ENCODE results near the gene TAS2R1. TPM values are rescaled to one million over a fixed set of nuclear protein-coding genes. Genes with fewer than 3 reads are reported as not detected.
"Not testable (repeated sequence)": the region's sequence is repeated elsewhere in the genome, so short reads cannot be mapped to it uniquely, and the experiment has no call there.

The TAS2R1 gene
- polyA plus RNA-seq, 3 donors, result 0.13 TPM; not detected in 2

- DNase-seq, result no peak
These were observed 6.5 kb downstream of the TAS2R1 start for GRCh38 chr5:9623661-9624060.

- DNase-seq, result peak; percentile 22
These were observed 7.2 kb downstream of the TAS2R1 start for GRCh38 chr5:9622971-9623421.

- no peak for DNase-seq
These were observed 8.7 kb downstream of the TAS2R1 start for GRCh38 chr5:9621379-9621903.

GRCh38 chr5:9619331-9620092 lies 10.6 kb downstream of the TAS2R1 start:
- no peak for DNase-seq

GRCh38 chr5:9617739-9618504 lies 12.2 kb downstream of the TAS2R1 start:
- peak; percentile 28 for DNase-seq

- DNase-seq, result peak; percentile 36
These were observed 12.9 kb downstream of the TAS2R1 start for GRCh38 chr5:9617221-9617620.

- DNase-seq, result no peak
These were observed 14.8 kb downstream of the TAS2R1 start for GRCh38 chr5:9615331-9615730.

GRCh38 chr5:9613360-9613759 lies 16.8 kb downstream of the TAS2R1 start:
- no peak for DNase-seq

GRCh38 chr5:9610969-9611368 lies 19.2 kb downstream of the TAS2R1 start:
- DNase-seq, result no peak

- no peak for DNase-seq
These were observed 19.8 kb downstream of the TAS2R1 start for GRCh38 chr5:9610364-9610763.

GRCh38 chr5:9608093-9608492 lies 22.1 kb downstream of the TAS2R1 start:
- no peak for DNase-seq

- DNase-seq, result no peak
These were observed 24.9 kb downstream of the TAS2R1 start for GRCh38 chr5:9605041-9605838.

- no peak for DNase-seq
These were observed 25.7 kb downstream of the TAS2R1 start for GRCh38 chr5:9604416-9604815.

GRCh38 chr5:9601055-9601739 lies 29.0 kb downstream of the TAS2R1 start:
- no peak for DNase-seq

GRCh38 chr5:9599391-9599790 lies 30.8 kb downstream of the TAS2R1 start:
- no peak for DNase-seq

GRCh38 chr5:9598329-9598728 lies 31.8 kb downstream of the TAS2R1 start:
- not testable (repeated sequence) for DNase-seq

GRCh38 chr5:9597322-9597721 lies 32.8 kb downstream of the TAS2R1 start:
- DNase-seq, result not testable (repeated sequence)

- no peak for DNase-seq
These were observed 33.3 kb downstream of the TAS2R1 start for GRCh38 chr5:9596824-9597223.

- DNase-seq, result no peak
These were observed 33.9 kb downstream of the TAS2R1 start for GRCh38 chr5:9596171-9596780.

- no peak for DNase-seq
These were observed 35.2 kb downstream of the TAS2R1 start for GRCh38 chr5:9594913-9595312.

Data from renal pelvis (tissue), 4 donors.